ENCODE data around the gene OR5K1. TPM values are rescaled to one million over a fixed set of nuclear protein-coding genes. Genes with fewer than 3 reads are reported as not detected.

Gene OR5K1
- total RNA-seq, 1 experiment from 2014 or later, result not detected

DNA sequence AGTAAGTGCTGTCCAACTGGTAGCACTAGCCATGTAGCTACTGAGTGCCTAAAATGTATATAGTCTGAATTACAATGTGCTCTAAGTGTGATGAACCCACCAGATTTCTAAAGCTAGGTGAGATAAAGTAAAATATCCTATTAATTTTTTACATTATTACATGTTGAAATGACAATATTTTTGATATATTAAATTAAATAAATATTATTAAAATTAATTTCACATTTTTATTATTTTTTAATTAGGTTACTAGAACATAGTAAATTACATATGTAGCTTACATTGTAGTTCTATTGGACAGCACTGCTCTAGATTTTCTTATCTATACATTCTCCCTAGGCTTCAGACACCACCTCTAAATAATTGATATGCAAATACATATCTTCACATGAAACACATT lies 9.2 kb upstream of the OR5K1 start:
- H3K27me3 Mint-ChIP-seq (ENCODE audit: insufficient read depth, unreplicated experiment), result no peaks in the 10 kb centered on the region
- intact Hi-C loops (cut with micrococcal nuclease), result no loop called here
- no peak for DNase-seq (ENCODE audit: unreplicated experiment)
- peaks cover 4% of the 10 kb centered on the region for H3K9me3 Mint-ChIP-seq (ENCODE audit: unreplicated experiment)
- CTCF ChIA-PET, result interaction anchor here (0.6 to 0.9 kb wide), 3 partner anchors 125 to 1994 kb away, joined by 3 to 5 read pairs (median 3); no protein-coding TSS in a partner anchor
- H3K27ac Mint-ChIP-seq (ENCODE audit: low read depth, unreplicated experiment), result no peak overlapping the region
- no TSS peak for BruUV-seq (replicated peaks)
- POLR2A ChIA-PET, result interaction anchor here (0.7 to 2.6 kb wide), 2 partner anchors 8 to 1485 kb away, joined by 3 to 8 read pairs; no protein-coding TSS in a partner anchor
- no peak overlapping the region for H3K4me3 Mint-ChIP-seq (ENCODE audit: unreplicated experiment)
- no peaks in the 10 kb centered on the region for H3K36me3 Mint-ChIP-seq (ENCODE audit: insufficient read depth, unreplicated experiment)
- no peak for TF ChIP-seq CTCF (IDR thresholded peaks at IDR 0.05; ENCODE audit: unreplicated experiment)
- peaks cover 10% of the 10 kb centered on the region for H3K4me1 Mint-ChIP-seq (ENCODE audit: insufficient read depth, unreplicated experiment)

GRCh38 chr3:98454929-98455328 lies 8.1 kb upstream of the OR5K1 start:
- peaks cover 5% of the 10 kb centered on the region for H3K4me1 Mint-ChIP-seq (ENCODE audit: insufficient read depth, unreplicated experiment)
- no peak overlapping the region for H3K4me3 Mint-ChIP-seq (ENCODE audit: unreplicated experiment)
- no peaks in the 10 kb centered on the region for H3K36me3 Mint-ChIP-seq (ENCODE audit: insufficient read depth, unreplicated experiment)
- TF ChIP-seq CTCF (IDR thresholded peaks at IDR 0.05; ENCODE audit: unreplicated experiment), result no peak
- no peaks in the 10 kb centered on the region for H3K27me3 Mint-ChIP-seq (ENCODE audit: insufficient read depth, unreplicated experiment)
- H3K27ac Mint-ChIP-seq (ENCODE audit: low read depth, unreplicated experiment), result no peak overlapping the region
- H3K9me3 Mint-ChIP-seq (ENCODE audit: unreplicated experiment), result peaks cover 7% of the 10 kb centered on the region
- BruUV-seq (replicated peaks), result no TSS peak
- ChIA-PET POLR2A (interaction anchor here (2.6 kb wide), 1 partner anchor 9 kb away, joined by 8 read pairs; no protein-coding TSS in a partner anchor), CTCF (interaction anchor here (0.6 to 1.7 kb wide), 3 partner anchors 14 to 670 kb away, joined by 3 to 5 read pairs (median 3); no protein-coding TSS in a partner anchor)
- intact Hi-C loops (cut with micrococcal nuclease), result no loop called here
- no peak for DNase-seq (ENCODE audit: unreplicated experiment)

- intact Hi-C loops (cut with micrococcal nuclease), result no loop called here
- H3K4me3 Mint-ChIP-seq (ENCODE audit: unreplicated experiment), result no peak overlapping the region
- peaks cover 7% of the 10 kb centered on the region for H3K9me3 Mint-ChIP-seq (ENCODE audit: unreplicated experiment)
- no peaks in the 10 kb centered on the region for H3K27me3 Mint-ChIP-seq (ENCODE audit: insufficient read depth, unreplicated experiment)
- BruUV-seq (replicated peaks), result no TSS peak
- POLR2A ChIA-PET, result no interaction called here
- no peak for DNase-seq (ENCODE audit: unreplicated experiment)
- H3K36me3 Mint-ChIP-seq (ENCODE audit: insufficient read depth, unreplicated experiment), result no peaks in the 10 kb centered on the region
- no peak overlapping the region for H3K27ac Mint-ChIP-seq (ENCODE audit: low read depth, unreplicated experiment)
- CTCF ChIA-PET, result interaction anchor here (0.7 kb wide), 1 partner anchor 19 kb away, joined by 3 read pairs; no protein-coding TSS in a partner anchor
- H3K4me1 Mint-ChIP-seq (ENCODE audit: insufficient read depth, unreplicated experiment), result peaks cover 5% of the 10 kb centered on the region
- TF ChIP-seq CTCF (IDR thresholded peaks at IDR 0.05; ENCODE audit: unreplicated experiment), result no peak
Measured at GRCh38 chr3:98457543-98457942, 5.5 kb upstream of the OR5K1 start.

DNA sequence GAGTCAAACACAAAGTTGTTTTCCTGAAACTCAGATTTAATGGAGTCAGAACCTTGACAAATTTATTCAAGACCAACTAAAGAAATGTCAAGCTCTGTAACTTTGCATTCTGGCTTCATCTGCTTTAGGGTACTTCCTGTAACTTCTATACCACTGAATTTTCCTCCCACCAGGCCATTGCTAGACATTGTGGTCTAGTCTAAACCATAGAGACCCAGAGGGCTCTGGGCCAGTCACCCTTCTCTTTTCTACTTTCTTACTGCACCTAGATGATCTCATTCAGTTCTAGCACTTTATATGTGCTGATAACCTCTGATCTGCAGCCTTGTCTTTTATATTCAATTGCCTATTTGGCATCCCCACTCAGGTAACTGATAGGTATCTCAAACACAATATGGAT lies 2.8 kb upstream of the OR5K1 start:
- no peaks in the 10 kb centered on the region for H3K4me1 Mint-ChIP-seq (ENCODE audit: insufficient read depth, unreplicated experiment)
- peaks cover 7% of the 10 kb centered on the region for H3K9me3 Mint-ChIP-seq (ENCODE audit: unreplicated experiment)
- H3K27me3 Mint-ChIP-seq (ENCODE audit: insufficient read depth, unreplicated experiment), result no peaks in the 10 kb centered on the region
- ChIA-PET CTCF (interaction anchor here (0.6 kb wide), 1 partner anchor 395 kb away, joined by 3 read pairs; no protein-coding TSS in a partner anchor), POLR2A (interaction anchor here (1.5 kb wide), 1 partner anchor 14 kb away, joined by 3 read pairs; no protein-coding TSS in a partner anchor)
- TF ChIP-seq CTCF (IDR thresholded peaks at IDR 0.05; ENCODE audit: unreplicated experiment), result no peak
- no peak for DNase-seq (ENCODE audit: unreplicated experiment)
- H3K27ac Mint-ChIP-seq (ENCODE audit: low read depth, unreplicated experiment), result no peak overlapping the region
- no peaks in the 10 kb centered on the region for H3K36me3 Mint-ChIP-seq (ENCODE audit: insufficient read depth, unreplicated experiment)
- no TSS peak for BruUV-seq (replicated peaks)
- intact Hi-C loops (cut with micrococcal nuclease), result no loop called here
- H3K4me3 Mint-ChIP-seq (ENCODE audit: unreplicated experiment), result no peak overlapping the region

Measured in MCF 10A (cell line).